Medulla oblongata (tissue), 1 donor: Measurements from ENCODE around the gene WDR33.

Experiments used
- DNase-seq: peaks from one replicate; pipeline ENCODE4 v3.0.0-alpha.2; 2015; ENCODE audit errors: extremely low spot score

The WDR33 gene

GRCh38 chr2:127672341-127673224 is 138.4 kb downstream of the WDR33 start:
- no peak for DNase-seq

DNA sequence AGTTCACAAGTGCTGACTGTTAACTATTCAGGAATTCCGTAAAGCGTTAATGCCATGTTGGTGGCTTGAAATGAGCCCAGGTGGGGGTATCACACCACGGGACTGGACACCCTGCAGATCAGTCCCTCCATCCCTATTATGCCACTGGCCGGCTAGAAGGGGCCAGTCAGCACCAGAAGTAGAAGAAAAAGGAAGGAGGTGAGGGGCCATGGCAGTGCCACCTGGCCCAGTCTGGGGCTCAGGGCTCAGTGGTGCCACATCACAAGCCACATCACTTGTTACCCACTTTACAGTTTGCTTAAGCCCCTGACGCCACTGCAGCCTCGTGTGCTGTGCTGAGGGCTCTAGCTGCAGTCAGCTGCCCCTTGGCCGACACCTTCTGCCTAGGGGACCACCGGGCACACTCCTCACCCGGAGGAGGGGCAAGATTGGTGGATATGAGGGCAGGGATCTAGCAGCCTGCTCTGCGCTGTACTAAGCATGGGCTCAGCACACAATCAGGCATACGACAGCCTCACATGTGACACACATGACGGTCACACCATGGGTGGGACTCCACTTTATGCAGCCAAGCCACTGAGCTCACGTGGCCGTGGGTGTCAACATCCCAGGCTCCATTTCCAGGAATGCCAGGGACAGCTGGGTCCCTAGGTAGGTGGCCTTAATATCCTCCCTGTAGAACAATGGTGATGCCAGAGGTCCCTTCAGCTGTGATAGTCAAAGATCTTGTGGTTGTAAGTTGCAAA is 139.2 kb downstream of the WDR33 start:
- no peak for DNase-seq

DNA sequence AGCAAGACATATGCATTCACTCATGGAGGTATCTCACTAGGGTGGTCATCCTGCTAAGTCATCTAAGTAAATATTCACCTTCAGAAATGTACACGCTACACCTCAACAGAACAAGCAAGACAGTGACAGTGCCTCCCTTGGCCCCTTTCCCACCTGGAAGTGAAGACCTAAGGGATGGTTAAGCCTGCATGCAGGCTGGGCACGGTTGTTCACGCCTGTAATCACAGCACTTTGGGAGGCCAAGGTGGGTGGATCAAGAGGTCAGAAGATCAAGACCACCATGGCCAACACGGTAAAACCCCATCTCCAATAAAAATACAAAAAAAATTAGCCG is 140.0 kb downstream of the WDR33 start:
- no peak for DNase-seq

DNA sequence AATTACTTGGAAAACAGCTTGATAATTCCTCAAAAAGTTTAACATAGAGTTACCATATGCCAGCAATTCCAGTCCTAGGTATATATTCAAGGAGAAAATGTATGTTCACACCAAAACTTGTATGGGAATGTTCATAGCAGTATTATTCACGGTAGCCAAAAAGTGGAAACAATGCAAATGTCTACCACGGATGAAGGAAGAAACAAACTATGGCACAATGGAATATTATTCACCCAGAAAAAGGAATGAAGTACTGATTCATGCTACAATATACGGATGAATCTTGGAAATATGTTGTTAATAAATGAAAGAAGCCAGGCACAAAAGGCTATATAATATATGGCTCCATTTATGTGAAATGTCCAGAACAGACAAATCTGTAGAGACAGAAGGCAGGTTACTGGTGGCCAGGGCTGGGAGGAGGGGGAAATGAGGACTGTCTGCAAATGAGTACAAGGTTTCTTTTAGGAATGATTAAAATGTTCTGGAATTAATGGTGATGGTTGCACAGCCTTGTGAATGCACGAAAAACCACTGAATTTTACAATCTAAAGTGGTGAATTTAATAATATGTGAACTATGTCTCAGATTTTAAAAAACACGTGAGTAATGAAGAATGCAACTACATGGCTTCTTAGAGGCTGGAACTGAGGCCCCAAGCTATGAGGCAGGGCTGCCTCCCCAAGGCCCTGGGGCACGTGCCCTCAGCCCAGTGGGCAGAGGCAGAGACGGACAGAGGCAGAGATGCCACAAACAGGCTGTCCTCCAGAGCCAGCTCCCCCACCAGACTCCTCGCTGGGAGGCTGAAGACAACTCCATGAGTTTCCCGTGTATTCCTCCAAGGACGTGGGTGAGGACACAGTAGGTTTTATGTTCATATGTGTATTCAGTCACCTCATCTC is 140.7 kb downstream of the WDR33 start:
- no peak for DNase-seq

GRCh38 chr2:127669056-127669455 is 141.9 kb downstream of the WDR33 start:
- DNase-seq, result no peak

- no peak for DNase-seq
Observed at GRCh38 chr2:127665267-127665893, 145.6 kb downstream of the WDR33 start.

- DNase-seq, result no peak
Observed at GRCh38 chr2:127664895-127665225, 146.1 kb downstream of the WDR33 start.

GRCh38 chr2:127664065-127664894 is 146.7 kb downstream of the WDR33 start:
- DNase-seq, result no peak

GRCh38 chr2:127663566-127664064 is 147.4 kb downstream of the WDR33 start:
- DNase-seq, result no peak

DNA sequence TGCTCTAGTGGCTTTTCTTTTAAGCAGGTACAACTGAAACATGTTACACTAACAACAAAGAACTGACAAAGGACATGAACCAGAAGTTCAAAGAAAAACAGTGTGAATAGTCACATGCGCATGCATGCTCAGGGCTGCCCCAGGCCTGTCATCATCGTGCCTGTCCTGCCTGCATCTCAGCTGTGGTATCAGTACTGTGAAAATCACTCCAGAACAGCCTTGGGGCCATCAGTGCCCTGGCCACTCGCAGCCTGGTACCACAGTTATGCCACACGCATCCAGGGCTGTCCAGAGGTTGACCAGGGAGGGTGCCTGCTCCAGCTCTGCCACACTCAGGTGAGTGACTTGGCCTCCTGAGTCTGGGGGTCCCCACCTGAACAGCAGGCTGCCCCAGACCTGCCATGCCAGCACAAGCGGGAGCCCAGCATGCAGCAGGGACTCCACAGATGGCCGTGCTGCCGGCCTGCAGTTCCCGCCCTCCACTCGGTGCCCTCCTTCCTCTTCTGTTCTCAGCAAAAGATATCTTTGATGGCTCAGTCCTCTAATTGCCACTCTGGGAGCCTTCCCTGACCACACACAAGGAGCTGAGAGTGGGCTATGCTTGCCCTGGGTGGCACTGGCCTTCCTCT is 147.9 kb downstream of the WDR33 start:
- DNase-seq, result no peak

GRCh38 chr2:127661949-127662510 is 148.9 kb downstream of the WDR33 start:
- DNase-seq, result no peak

DNA sequence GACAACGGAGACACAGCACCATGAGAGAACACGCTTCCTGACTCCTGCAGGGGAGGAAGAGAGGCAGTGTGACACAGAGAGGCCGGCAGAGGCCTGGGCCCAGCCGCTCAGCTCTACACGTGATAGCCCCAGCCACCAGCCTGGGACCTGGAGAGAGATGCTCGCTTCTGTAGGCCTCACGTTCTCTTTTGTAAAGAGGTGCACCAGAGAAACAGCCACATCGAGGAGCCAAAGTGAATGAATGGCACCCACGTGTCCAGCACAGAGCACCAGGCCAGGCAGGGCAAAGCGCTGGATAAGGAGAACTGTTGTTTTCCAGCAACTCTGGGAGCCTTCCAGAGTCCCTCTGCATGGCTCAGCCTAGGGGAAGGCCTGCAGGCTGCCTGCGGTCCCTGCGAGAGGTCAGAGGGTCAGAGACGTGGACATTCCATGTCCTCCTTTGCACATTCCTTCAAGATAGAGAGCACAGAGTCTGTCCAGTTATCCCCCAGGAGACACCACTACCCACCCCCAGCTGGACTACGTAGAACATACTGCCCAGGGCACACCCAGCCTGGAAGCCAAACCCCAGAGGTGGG is 149.8 kb downstream of the WDR33 start:
- DNase-seq, result peak; percentile 75

- no peak for DNase-seq
Observed at GRCh38 chr2:127660291-127660578, 150.7 kb downstream of the WDR33 start.

DNA sequence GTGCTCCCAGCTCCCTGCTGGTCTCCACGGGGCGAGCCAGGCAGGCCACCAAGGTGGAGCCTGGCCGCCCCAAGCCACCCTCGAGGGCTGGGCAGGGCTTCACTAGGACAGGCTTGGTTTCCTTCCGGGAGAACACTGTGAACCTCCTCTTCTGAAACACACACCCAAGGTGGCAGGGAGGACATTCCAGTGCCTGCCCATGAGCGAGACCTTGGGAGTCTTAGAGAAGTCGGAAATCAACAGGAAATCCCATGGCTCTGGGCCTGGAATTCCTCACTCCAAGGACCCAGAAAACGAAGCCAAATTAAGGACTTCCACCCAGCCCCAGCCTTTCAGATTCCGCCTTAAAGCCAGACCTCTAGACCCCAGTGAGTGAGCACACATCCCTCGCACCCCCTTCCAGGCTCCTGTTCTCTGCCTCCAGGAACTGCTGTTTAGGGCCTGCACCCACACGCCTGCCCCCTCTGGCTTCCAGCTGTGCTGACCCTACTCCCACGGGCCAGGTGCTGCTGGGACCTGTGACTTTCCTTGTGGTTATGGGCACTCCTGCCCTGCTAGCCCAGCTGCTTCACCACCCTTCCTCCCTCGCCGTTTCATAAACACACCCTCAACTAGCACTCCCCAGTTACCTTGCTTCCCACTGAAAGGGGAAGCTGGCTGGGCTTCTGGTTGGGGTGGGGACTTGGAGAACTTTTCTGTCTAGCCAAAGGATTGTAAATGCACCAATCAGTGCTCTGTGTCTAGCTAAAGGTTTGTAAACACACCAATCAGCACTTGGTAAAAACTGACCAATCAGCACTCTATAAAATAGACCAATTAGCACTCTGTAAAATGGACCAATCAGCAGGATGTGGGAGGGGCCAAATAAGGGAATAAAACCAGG is 151.3 kb downstream of the WDR33 start:
- DNase-seq, result no peak

DNA sequence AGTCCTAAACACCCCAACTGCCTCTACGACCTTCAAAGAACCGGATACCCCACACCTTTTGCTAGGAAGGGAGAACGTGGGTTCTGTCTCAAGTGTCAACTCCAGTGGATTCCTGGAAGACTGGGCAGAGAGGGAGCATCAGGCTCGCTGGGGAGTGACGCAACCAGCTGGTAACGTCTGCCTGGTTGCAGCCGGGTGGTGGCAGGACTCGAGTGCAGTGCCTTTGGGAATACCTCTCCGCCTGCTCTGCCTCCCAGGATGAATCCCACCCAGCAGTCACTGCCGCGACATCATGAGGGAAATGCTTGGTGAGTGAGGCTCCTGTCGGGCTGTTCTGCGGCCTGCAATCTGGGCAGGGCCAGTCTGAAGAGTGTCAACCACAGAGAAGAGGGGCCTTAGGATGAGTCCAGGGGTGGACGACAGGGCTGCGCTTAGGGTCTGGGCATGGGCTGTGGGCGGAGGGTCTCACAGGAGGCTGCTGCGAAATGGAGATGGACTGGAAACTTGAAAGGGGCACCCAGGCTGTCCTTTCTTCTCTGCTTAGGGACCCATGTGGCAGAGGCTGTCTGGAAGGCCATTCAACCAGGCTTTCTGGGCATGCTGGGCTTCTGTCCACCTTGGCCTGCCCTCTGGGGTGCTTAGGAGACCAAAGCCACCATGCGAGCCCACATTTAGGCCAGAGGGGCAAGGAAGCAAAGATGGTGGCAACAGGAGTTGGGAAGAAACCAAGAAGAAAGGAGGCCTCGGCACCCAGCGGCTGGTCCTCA is 152.1 kb downstream of the WDR33 start:
- no peak for DNase-seq

DNA sequence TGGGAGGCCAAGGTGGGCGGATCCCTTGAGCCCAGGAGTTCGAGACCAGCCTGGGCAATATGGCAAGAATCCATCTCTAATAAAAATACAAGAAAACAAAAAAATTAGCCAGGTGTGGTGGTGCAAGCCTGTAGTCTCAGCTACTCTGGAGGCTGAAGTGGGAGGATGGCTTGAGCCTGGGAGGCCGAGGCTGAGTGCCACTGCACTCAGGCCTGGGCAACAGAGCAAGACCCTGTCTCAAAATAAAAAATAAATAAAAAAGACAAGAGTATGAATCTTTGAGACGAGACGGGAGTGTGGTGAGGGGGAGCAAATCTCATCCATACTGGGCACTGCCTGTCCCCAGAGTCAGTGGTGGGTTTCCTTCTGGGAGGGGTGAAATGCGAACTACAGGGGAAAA is 152.8 kb downstream of the WDR33 start:
- no peak for DNase-seq

GRCh38 chr2:127657232-127657595 is 153.8 kb downstream of the WDR33 start:
- no peak for DNase-seq
